Mesodermal cell (in vitro differentiated cells): ENCODE results near the gene CCDC27.

Experiments
- H3K27ac ChIP-seq: 2 replicates; pipeline ENCODE4 v1.7.0; 2013; ENCODE audit warnings: mild to moderate bottlenecking, low read depth, low read length, moderate library complexity; ENCODE audit not compliant: severe bottlenecking
- H3K36me3 ChIP-seq: 2 replicates; pipeline ENCODE4 v1.7.1; 2013; ENCODE audit warnings: mild to moderate bottlenecking, low read length, moderate library complexity; ENCODE audit not compliant: control insufficient read depth, insufficient read depth
- H3K4me1 ChIP-seq: one replicate; pipeline ENCODE4 v1.7.1; 2013; ENCODE audit warnings: mild to moderate bottlenecking, low read length; ENCODE audit not compliant: insufficient read depth, control insufficient read depth, poor library complexity, severe bottlenecking
- H3K4me3 ChIP-seq: 2 replicates; pipeline ENCODE4 v1.7.0; 2013; ENCODE audit warnings: low read length, control low read depth, mild to moderate bottlenecking; ENCODE audit not compliant: insufficient read depth, poor library complexity, severe bottlenecking; ENCODE audit errors: extremely low read depth
- H3K9me3 ChIP-seq: 2 replicates; pipeline ENCODE4 v1.7.1; 2013; ENCODE audit warnings: mild to moderate bottlenecking, low read length, moderate library complexity; ENCODE audit not compliant: control insufficient read depth
- WGBS, 2 experiments: methylation state at CpG; one replicate each; pipeline ENCODE4 v1.1.5; 2013; ENCODE audit warnings: missing lambda C conversion rate in 2 of 2; ENCODE audit not compliant: insufficient coverage in 2 of 2; 5-methylcytosine and 5-hydroxymethylcytosine counted together

Gene CCDC27

GRCh38 chr1:3779912-3780416, 27.7 kb downstream of the CCDC27 start:
- Histone ChIP-seq H3K36me3 (peaks cover 60% of the 10 kb centered on the region), H3K27ac (no peak overlapping the region), H3K4me1 (peaks cover 14% of the 10 kb centered on the region), H3K4me3 (no peak overlapping the region), H3K9me3 (no peaks in the 10 kb centered on the region)
- WGBS, 2 experiments = 95% methylated on average over 19 of the region's 20 CpGs

GRCh38 chr1:3780901-3781300, 28.7 kb downstream of the CCDC27 start:
- Histone ChIP-seq H3K36me3 (peaks cover 68% of the 10 kb centered on the region), H3K27ac (no peak overlapping the region), H3K9me3 (no peaks in the 10 kb centered on the region), H3K4me1 (peaks cover 4% of the 10 kb centered on the region), H3K4me3 (no peak overlapping the region)
- 96 to 98% methylated on average over 18 of the region's 21 CpGs for WGBS, 2 experiments

GRCh38 chr1:3783651-3784474, 31.6 kb downstream of the CCDC27 start:
- Histone ChIP-seq H3K9me3 (no peaks in the 10 kb centered on the region), H3K36me3 (peaks cover 91% of the 10 kb centered on the region), H3K4me3 (no peak overlapping the region), H3K4me1 (no peaks in the 10 kb centered on the region), H3K27ac (no peak overlapping the region)
- 93 to 98% methylated on average over 20 to 27 of the region's 30 CpGs for WGBS, 2 experiments

- H3K27ac ChIP-seq = no peak overlapping the region
- peaks cover 85% of the 10 kb centered on the region for H3K36me3 ChIP-seq
- 92 to 96% methylated on average over 12 to 13 of the region's 13 CpGs for WGBS, 2 experiments
- no peaks in the 10 kb centered on the region for H3K4me1 ChIP-seq
- H3K9me3 ChIP-seq = no peaks in the 10 kb centered on the region
- no peak overlapping the region for H3K4me3 ChIP-seq
These were observed 32.8 kb downstream of the CCDC27 start for GRCh38 chr1:3785045-3785444.

GRCh38 chr1:3785456-3786157, 33.4 kb downstream of the CCDC27 start:
- H3K27ac ChIP-seq = no peak overlapping the region
- H3K4me3 ChIP-seq = no peak overlapping the region
- WGBS, 2 experiments = 78 to 82% methylated on average over 9 to 10 of the region's 14 CpGs
- no peaks in the 10 kb centered on the region for H3K9me3 ChIP-seq
- peaks cover 80% of the 10 kb centered on the region for H3K36me3 ChIP-seq
- H3K4me1 ChIP-seq = no peaks in the 10 kb centered on the region

GRCh38 chr1:3786468-3787348, 34.5 kb downstream of the CCDC27 start:
- Histone ChIP-seq H3K4me1 (no peaks in the 10 kb centered on the region), H3K9me3 (no peaks in the 10 kb centered on the region), H3K27ac (no peak overlapping the region), H3K36me3 (peaks cover 69% of the 10 kb centered on the region), H3K4me3 (no peak overlapping the region)
- WGBS, 2 experiments = 95 to 98% methylated on average over 45 of the region's 45 CpGs

- Histone ChIP-seq H3K36me3 (peaks cover 67% of the 10 kb centered on the region), H3K9me3 (no peaks in the 10 kb centered on the region)
These were observed 35.1 kb downstream of the CCDC27 start for GRCh38 chr1:3787349-3787715.

GRCh38 chr1:3787745-3788605, 35.7 kb downstream of the CCDC27 start:
- peaks cover 65% of the 10 kb centered on the region for H3K36me3 ChIP-seq
- no peak overlapping the region for H3K4me3 ChIP-seq
- H3K27ac ChIP-seq = no peak overlapping the region
- H3K4me1 ChIP-seq = no peaks in the 10 kb centered on the region
- no peaks in the 10 kb centered on the region for H3K9me3 ChIP-seq
- 96 to 97% methylated on average over 26 of the region's 26 CpGs for WGBS, 2 experiments

More at GRCh38 chr1:3787349-3787715, 35.1 kb downstream of the CCDC27 start:
- Histone ChIP-seq H3K27ac (no peak overlapping the region), H3K4me3 (no peak overlapping the region), H3K4me1 (no peaks in the 10 kb centered on the region)
- WGBS, 2 experiments = 79 to 86% methylated on average over 3 to 5 of the region's 10 CpGs

GRCh38 chr1:3788756-3789420, 36.6 kb downstream of the CCDC27 start:
- H3K4me1 ChIP-seq = peaks cover 6% of the 10 kb centered on the region
- WGBS, 2 experiments = 95 to 97% methylated on average over 14 to 16 of the region's 16 CpGs
- H3K27ac ChIP-seq = no peak overlapping the region
- no peak overlapping the region for H3K4me3 ChIP-seq
- peaks cover 61% of the 10 kb centered on the region for H3K36me3 ChIP-seq
- H3K9me3 ChIP-seq = no peaks in the 10 kb centered on the region
